Right forelimb (tissue), 1 donor: ENCODE measurements around the gene SLC7A8.

ENCODE experiments used
- DNase-seq: peaks from one replicate; pipeline ENCODE4 v3.0.0-alpha.2; 2018

The SLC7A8 gene

GRCh38 chr14:23128969-23129758 is 54.3 kb downstream of the SLC7A8 start:
- DNase-seq, result no peak

GRCh38 chr14:23127861-23128260 is 55.6 kb downstream of the SLC7A8 start:
- DNase-seq, result no peak

- no peak for DNase-seq
Observed at GRCh38 chr14:23126548-23127278, 56.7 kb downstream of the SLC7A8 start.

GRCh38 chr14:23125933-23126524 is 57.4 kb downstream of the SLC7A8 start:
- DNase-seq, result no peak

GRCh38 chr14:23125011-23125410 is 58.4 kb downstream of the SLC7A8 start:
- no peak for DNase-seq

GRCh38 chr14:23124337-23124954 is 59.0 kb downstream of the SLC7A8 start:
- no peak for DNase-seq

- no peak for DNase-seq
Observed at GRCh38 chr14:23123419-23123818, 60.0 kb downstream of the SLC7A8 start.

GRCh38 chr14:23122086-23122485 is 61.4 kb downstream of the SLC7A8 start:
- DNase-seq, result no peak

- no peak for DNase-seq
Observed at GRCh38 chr14:23121361-23121771, 62.1 kb downstream of the SLC7A8 start.

- peak; percentile 92 for DNase-seq
Observed at GRCh38 chr14:23120541-23121251, 62.8 kb downstream of the SLC7A8 start.

- DNase-seq, result no peak
Observed at GRCh38 chr14:23119363-23120327, 63.8 kb downstream of the SLC7A8 start.

GRCh38 chr14:23118506-23119362 is 64.7 kb downstream of the SLC7A8 start, which contains the start of gene CEBPE:
CEBPE (minus strand) TSS chr14:23119255; CDS start chr14:23119091, 164 bp downstream.
- no peak for DNase-seq

- DNase-seq, result no peak
Observed at GRCh38 chr14:23117371-23118020, 66.0 kb downstream of the SLC7A8 start.

- no peak for DNase-seq
Observed at GRCh38 chr14:23115918-23116317, 67.5 kb downstream of the SLC7A8 start.

- no peak for DNase-seq
Observed at GRCh38 chr14:23115039-23115731, 68.3 kb downstream of the SLC7A8 start.

GRCh38 chr14:23114669-23115038 is 68.8 kb downstream of the SLC7A8 start:
- DNase-seq, result no peak

GRCh38 chr14:23114120-23114458 is 69.4 kb downstream of the SLC7A8 start:
- no peak for DNase-seq

- no peak for DNase-seq
Observed at GRCh38 chr14:23113431-23114119, 69.9 kb downstream of the SLC7A8 start.
